Measurements from ENCODE around the gene SOX5.

DNA sequence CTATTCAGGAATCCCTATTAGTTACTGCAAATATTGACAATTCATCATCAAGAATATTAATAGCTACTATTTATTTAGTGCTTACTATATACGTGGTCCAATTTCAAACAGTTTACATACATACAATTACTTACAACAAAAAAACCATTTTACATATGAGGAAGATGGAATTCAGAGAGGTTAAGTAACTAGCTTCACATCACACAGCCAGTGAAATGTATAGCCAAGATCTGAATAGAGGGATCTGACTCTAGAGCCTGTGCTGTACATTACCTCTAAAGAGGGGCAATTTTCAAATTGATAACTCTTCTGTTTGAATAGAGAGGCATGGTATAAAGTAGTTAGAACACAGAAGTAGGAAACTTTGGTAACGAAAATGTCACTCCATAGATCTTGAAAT, 18.3 kb downstream of the SOX5 start:
- TF ChIP-seq EZH2 (IDR thresholded peaks at IDR 0.05; ENCODE audit: low read depth, low read length, severe bottlenecking) (no peak), TCF12 (IDR thresholded peaks at IDR 0.05; ENCODE audit: low read depth, low read length) (no peak), SIX5 (IDR thresholded peaks at IDR 0.05; ENCODE audit: low read depth, low read length) (no peak), POLR2A (IDR thresholded peaks at IDR 0.05; ENCODE audit: control extremely low read depth in 1 of 2, low read depth in 2 of 2, low read length in 2 of 2) (no peak), SP2 (IDR thresholded peaks at IDR 0.05; ENCODE audit: low read length) (no peak), TBP (IDR thresholded peaks at IDR 0.05; ENCODE audit: low read depth, low read length) (no peak), SRF (IDR thresholded peaks at IDR 0.05; ENCODE audit: low read depth, low read length) (no peak), RAD21 (IDR thresholded peaks at IDR 0.05 in 1 of 2, conservative IDR thresholded peaks at IDR 0.05 in 1 of 2; ENCODE audit: low read depth in 2 of 2, low read length in 2 of 2) (no peak), SIRT6 (IDR thresholded peaks at IDR 0.05; ENCODE audit: low read length) (no peak)
- TF ChIP-seq, protein P1, sequence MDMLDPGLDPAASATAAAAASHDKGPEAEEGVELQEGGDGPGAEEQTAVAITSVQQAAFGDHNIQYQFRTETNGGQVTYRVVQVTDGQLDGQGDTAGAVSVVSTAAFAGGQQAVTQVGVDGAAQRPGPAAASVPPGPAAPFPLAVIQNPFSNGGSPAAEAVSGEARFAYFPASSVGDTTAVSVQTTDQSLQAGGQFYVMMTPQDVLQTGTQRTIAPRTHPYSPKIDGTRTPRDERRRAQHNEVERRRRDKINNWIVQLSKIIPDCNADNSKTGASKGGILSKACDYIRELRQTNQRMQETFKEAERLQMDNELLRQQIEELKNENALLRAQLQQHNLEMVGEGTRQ (IDR thresholded peaks at IDR 0.05; ENCODE audit: low read length), result no peak
- TF ChIP-seq, protein P2, sequence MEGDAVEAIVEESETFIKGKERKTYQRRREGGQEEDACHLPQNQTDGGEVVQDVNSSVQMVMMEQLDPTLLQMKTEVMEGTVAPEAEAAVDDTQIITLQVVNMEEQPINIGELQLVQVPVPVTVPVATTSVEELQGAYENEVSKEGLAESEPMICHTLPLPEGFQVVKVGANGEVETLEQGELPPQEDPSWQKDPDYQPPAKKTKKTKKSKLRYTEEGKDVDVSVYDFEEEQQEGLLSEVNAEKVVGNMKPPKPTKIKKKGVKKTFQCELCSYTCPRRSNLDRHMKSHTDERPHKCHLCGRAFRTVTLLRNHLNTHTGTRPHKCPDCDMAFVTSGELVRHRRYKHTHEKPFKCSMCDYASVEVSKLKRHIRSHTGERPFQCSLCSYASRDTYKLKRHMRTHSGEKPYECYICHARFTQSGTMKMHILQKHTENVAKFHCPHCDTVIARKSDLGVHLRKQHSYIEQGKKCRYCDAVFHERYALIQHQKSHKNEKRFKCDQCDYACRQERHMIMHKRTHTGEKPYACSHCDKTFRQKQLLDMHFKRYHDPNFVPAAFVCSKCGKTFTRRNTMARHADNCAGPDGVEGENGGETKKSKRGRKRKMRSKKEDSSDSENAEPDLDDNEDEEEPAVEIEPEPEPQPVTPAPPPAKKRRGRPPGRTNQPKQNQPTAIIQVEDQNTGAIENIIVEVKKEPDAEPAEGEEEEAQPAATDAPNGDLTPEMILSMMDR (IDR thresholded peaks at IDR 0.05; ENCODE audit: control extremely low read depth in 1 of 3, insufficient read depth in 1 of 3, low read depth in 1 of 3, low read length in 3 of 3), result no peak
